ENCODE results near the gene EIF2B5.
"Not testable (repeated sequence)": the region's sequence is repeated elsewhere in the genome, so short reads cannot be mapped to it uniquely, and the experiment has no call there.

Gene EIF2B5

DNA sequence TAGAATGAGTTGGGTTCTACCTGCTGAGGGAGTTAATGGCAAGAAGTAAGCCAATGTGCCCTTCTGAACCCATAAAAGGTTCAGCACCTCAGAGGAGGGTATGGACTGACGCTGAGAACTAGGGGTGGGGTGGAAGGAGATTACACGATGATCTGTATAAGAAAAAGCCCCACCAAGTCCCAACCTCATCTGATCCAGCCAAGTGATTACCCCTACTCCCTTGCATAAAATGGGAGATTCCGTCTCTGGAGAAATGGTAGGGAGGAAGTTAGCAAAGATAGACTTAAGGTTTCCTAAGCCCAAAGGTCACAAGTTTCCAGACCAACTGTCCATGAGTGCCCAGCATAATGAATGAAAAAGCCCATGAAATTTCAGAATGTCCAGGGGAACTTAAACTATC is 12.9 kb downstream of the EIF2B5 start:
- DNase-seq: no peak

- no peak for DNase-seq
Observed at GRCh38 chr3:184149123-184149522, 14.0 kb downstream of the EIF2B5 start.

GRCh38 chr3:184149770-184150169 is 14.6 kb downstream of the EIF2B5 start:
- DNase-seq: not testable (repeated sequence)

GRCh38 chr3:184154885-184155643 is 19.9 kb downstream of the EIF2B5 start, which contains the start of gene DVL3:
Gene DVL3 (plus strand): TSS chr3:184155377. CDS start chr3:184155636, 259 bp downstream.
- DNase-seq: peak; percentile 24 to 42

DNA sequence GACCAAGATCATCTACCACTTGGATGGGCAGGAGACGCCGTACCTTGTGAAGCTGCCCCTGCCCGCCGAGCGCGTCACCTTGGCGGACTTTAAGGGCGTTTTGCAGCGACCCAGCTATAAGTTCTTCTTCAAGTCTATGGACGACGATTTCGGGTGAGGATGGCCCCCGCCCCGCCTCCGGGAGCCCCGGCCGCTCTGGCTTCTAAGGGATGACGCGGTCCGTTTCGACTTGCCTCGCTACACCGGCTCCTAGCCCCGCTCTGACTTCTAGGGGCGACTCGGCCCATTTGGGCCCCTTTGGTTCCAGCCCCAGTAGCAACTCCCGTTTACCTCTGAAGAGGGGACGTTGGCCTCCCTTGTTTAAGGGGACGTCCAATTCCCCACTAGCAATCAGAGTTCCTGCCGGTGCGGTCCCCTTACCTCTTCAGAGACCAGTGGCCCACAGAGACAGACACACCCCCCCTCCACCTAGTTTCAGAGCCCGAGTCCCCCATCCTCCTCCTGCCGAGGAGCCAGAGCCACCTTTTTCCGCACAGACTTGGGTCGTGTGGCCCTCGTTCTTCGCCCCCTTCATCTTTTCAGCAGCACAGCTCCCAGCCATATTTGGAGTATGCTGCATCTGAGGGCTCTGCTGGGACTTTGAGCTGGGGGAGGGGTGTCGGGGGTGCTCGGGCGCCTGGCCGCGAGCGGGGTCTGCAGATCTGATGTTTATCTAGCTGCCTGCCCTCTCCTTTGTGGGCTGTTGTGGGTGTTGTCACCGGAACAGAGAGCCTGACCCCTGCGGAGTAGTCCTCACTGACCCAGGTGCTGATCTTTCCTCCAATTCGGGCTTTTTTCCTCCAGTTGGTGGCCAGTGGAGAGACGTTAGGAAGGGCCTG is 20.7 kb downstream of the EIF2B5 start:
- peak; percentile 40 to 46 for DNase-seq

GRCh38 chr3:184156522-184156955 is 21.4 kb downstream of the EIF2B5 start:
- DNase-seq: no peak

- DNase-seq: no peak
Observed at GRCh38 chr3:184157206-184157605, 22.0 kb downstream of the EIF2B5 start.

DNA sequence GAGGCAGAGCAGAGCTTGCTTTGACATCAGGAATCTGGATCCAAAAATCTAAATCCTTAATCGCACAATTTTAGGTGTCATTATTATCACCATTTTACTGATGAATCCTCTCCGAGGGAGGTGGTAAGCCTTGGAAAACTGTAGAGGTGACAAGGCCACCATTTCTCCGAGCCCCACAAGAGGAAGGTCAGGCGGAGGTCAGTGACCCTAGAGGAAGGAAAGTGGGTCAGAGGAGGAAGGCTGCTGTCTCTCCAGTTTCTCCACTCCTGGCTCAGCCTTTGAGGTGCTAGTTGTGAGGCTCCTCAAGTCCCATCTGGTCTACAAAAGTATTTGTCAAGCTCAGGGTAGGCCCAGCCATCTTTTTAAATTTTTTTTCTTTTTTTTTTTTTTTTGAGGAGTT is 23.2 kb downstream of the EIF2B5 start:
- no peak for DNase-seq

GRCh38 chr3:184160456-184160855 is 25.3 kb downstream of the EIF2B5 start:
- DNase-seq: no peak

GRCh38 chr3:184162571-184163070 is 27.5 kb downstream of the EIF2B5 start:
- not testable (repeated sequence) for DNase-seq

- no peak for DNase-seq
Observed at GRCh38 chr3:184164648-184165330, 29.6 kb downstream of the EIF2B5 start.

DNA sequence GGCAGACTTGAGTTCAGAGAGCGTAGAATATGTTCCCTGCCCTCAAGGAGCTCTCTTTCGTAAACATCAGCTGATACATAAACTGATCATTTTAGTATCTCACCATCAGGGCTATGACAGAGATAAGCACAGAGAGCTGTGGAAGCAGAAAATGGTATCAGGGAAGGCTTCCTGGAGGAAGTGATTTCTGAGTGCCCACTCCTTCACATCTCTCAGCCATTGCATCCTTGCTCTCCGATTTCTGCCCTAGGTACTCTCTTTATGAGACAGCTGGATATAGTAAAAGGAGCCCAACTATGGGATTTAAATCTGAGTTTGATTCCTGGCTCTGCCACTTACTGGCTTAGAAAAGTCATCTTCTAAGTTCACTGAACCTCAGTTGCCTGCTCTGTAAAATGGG is 30.4 kb downstream of the EIF2B5 start:
- DNase-seq: no peak

DNA sequence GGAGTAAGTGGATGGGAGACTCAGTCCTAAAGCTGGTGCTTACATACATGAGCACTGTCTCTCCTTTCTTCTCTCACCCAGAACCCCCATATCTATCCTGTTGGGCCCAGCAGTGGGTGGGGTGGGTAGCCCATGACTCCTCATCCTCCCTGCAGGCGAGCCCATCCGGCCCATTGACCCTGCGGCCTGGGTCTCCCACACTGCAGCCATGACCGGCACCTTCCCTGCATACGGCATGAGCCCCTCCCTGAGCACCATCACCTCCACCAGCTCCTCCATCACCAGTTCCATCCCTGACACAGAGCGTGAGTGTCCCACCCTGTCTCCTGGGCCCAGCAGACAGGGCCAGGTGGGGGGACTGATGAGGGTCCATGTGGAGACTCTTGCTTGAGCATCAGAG is 31.5 kb downstream of the EIF2B5 start:
- no peak for DNase-seq

DNA sequence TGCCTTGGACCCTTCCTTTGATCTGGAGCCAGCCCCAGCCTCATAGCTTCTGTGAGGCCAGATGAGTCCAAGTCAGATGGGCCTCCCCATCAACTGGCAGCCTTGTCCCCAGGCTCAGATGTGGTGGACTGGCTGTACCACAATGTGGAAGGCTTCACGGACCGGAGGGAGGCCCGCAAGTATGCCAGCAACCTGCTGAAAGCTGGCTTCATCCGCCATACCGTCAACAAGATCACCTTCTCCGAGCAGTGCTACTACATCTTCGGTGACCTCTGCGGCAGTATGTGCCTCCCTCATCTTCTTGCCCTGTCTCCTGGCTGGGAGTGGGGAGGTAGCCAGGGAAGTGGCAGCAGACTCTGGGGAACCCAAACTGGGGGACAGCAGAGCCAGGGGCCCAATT is 32.6 kb downstream of the EIF2B5 start:
- DNase-seq: no peak

- no peak for DNase-seq
Observed at GRCh38 chr3:184168363-184169120, 33.4 kb downstream of the EIF2B5 start.

- no peak for DNase-seq
Observed at GRCh38 chr3:184169896-184170875, 35.0 kb downstream of the EIF2B5 start.

DNA sequence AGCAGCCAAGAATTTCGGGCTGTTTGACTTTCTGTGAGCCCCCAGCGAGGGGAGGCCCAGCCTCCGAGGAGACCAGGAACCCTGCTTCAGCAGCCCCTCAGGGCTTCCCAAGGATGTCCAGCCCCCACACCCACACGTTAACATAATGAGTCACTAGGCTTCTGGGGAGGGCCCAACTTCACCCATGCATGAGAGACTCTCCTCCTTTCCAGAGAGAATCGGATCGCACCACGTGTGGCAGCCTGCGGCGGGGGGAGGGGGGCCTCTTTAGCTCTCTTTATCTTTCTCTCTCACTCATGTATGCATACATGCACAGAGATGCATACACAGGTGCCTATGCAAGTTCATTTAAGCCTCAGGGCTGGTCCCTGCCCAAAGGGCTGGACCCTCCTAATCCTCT is 36.4 kb downstream of the EIF2B5 start:
- no peak for DNase-seq

DNA sequence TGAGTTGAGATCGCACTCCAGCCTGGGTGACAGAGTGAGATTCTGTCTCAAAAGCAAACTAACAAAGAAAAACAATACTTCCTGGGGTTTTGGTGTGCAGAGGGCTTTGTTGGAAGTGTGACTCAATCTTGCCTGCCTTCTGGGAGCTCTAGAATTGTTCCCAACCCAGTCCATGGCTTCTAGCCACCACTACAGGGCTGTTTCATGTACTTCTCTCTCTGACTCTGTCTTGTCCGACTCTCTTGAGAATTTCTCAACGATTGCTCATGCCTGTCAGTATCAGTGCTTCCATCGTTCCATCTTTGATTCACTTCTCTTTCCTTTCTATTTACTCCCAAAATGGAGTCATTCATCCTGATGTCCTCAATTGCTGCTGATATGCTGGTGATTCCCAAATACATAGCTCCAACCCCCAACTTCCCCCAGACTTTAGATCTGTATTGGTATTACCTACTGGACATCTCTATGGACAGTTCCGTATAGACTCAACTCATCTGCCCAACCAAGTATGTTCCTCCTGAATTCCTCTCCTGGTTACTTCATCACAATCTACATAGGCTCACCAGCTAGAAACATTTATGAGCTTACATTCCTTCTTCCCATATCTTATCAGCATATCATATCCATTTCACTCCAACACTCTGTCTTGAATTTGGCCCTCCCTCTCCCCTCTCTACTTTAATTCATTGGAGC is 37.7 kb downstream of the EIF2B5 start:
- DNase-seq: no peak

- no peak for DNase-seq
Observed at GRCh38 chr3:184173374-184173722, 38.2 kb downstream of the EIF2B5 start.

GRCh38 chr3:184174284-184174645 is 39.1 kb downstream of the EIF2B5 start:
- DNase-seq: no peak

All from stimulated activated CD4-positive, alpha-beta T cell treated with anti-CD3 and anti-CD28 coated beads, Interleukin-2, amount 100 ng/mL, for 48 hours (primary cell).